Stimulated activated CD8-positive, alpha-beta memory T cell treated with anti-CD3 and anti-CD28 coated beads, Interleukin-15, amount 100 ng/mL, for 1 hour (primary cell): ENCODE data around the gene NFKBIE.

ENCODE experiments used
- DNase-seq: peaks from one replicate; pipeline ENCODE4 v3.0.0-alpha.2; 2020; ENCODE audit warnings: low read depth

Gene NFKBIE

GRCh38 chr6:44272999-44273566 is 7.7 kb upstream of the NFKBIE start:
- no peak for DNase-seq

- DNase-seq: no peak
These were observed 7.2 kb upstream of the NFKBIE start for GRCh38 chr6:44272529-44272928.

DNA sequence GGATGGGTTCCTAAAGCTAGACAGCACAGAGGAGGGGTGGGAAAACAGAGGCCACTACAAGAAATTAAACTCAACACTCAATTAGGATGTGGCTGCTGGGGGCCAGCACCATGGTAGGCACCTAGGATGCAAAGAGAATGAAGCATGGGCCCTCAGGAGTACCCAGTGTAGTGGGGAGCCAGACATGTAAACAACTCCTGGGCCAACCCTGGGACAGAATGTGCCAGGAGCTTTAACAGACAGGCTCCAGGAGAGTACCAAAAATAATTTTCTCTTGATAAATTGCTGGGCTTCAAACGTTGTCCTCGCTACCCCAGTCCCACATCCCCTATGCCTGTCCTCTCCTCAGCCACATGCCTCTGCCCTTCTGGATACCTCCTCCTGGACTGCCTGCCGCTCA is 6.6 kb upstream of the NFKBIE start:
- DNase-seq: no peak

DNA sequence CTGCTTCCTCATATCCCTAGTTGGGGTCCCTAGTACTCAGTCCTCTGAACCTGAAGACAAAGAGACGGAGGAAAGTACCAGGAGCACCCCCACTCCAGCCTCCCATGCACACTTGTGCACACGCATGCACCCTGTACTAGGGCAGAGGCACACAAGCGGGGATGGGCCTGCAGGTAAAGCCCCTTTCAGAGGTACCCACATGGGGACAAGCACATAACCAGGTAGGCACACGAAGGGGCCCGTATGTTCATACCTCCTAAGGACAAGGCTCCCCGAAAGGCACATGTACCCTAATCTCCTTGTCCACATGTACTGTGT is 6.0 kb upstream of the NFKBIE start:
- DNase-seq: no peak

- DNase-seq: no peak
These were observed 5.4 kb upstream of the NFKBIE start for GRCh38 chr6:44270526-44271405.

DNA sequence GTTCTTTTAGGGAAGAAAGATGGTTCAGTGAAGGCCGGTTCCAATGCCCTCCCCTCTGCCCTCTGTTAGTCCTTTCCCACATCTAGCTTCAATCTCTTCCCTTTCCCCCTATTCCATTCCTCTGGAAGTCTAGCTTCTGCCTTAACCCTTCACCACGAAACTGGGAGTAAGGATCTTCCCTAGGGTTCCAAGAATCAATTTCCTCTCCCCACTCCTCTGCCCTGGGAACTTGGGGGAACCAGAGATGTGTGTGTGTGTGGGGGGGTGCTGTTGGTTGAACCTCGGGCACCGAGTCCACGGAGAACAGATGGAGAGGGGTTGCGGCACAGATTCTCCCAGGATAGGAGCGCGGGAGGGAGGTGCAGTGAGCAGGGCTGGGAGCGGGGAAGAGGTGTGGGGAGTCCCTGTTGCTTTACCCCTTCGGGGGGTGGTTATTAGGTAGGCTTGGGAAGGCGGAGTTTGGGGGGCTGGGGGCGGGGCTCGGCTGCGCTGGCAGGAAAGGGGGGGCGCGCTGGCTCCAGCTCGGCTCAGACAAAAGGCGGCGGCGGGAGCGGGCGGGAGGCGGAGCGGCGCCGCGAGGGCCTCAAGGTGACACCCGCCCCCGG is 4.7 kb upstream of the NFKBIE start, which contains the start of gene TMEM151B:
TSS of gene TMEM151B (plus strand) at position 530 of the 605 bp plus-strand sequence. CDS start 293 bp downstream, outside the sequence.
- DNase-seq: no peak

- no peak for DNase-seq
These were observed 4.0 kb upstream of the NFKBIE start for GRCh38 chr6:44269178-44269920.

- peak; percentile 45 for DNase-seq
These were observed 2.8 kb upstream of the NFKBIE start for GRCh38 chr6:44268095-44268628.

DNA sequence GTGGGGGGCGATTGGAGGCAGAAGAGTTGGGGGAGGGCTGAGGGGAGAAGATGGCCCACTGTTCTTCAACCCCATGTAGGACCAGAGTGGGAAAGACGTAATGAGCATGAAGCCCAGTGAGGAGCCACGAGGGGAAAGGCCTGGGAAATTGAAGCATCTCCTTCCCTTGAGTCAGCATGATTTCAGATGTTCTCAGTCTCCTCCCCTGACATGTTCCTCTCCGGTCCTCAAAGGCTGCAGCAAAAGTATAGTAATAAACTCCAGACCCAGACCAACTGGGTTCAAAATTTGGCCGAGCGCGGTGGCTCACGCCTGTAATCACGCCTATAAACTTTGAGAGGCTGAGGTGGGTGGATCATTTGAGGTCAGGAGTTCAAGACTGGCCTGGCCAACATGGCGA is 1.9 kb upstream of the NFKBIE start:
- DNase-seq: no peak

DNA sequence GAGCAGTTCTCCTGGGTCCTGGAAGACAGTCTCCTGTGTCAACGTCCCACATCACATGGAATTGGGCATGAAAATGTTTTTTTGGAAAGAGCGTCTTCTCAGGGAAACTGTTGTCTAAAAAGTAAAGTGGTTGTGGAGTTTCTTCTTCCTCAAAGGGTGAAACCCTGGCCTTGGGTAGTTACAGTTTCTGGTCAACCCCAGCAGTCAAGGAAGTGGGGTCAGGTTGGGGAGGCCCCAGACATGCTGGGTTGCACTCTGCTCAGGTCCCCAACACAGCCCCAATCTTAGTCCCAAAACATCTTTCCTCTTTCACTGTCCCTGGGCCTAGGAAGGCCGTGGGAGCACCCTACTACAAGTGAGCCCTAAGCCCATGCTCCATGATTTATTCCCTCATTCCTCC is 996 bp upstream of the NFKBIE start:
- DNase-seq: no peak

GRCh38 chr6:44265722-44266233 is 427 bp upstream of the NFKBIE start:
- DNase-seq: no peak

DNA sequence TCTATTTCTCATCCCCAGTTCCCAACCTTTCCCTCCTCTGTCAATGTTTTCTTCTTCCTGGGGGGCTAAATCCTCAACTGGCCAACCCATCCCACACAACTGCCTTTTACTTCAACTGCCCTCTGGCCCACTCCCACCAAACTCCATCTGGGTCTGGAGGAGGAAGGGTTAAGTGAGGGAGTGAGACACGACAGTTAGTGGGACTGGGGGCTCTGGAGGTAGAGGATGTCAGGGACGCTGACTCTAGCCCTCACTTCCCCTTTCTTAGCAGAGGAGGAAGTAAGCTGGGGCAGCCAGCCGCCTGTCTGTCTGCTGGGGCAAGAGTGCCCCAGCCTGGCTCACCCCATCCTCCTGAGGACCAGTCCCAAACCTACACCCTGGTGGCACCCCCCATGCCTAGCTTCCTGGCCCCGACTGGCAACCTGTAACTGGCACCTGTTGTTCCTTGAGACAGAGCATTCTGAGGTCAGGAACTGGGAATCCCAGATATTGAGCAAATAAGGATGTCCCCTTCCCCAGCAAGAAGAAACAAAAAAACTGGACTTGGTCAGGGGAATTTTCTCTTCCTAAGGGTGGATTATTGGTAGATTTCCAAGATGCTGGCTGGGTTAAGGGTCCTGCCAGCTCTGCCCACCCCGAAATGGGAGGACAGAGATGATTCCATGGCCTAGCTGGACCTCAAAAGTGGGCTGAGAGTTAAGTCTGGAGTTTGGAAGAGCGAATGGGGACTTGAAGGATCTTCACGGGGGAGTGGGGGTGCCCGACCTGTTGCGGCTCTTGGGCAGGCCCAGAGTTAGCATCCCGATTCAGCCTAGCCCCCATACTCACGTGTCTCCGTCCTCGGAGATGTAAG is 971 bp downstream of the NFKBIE start:
- DNase-seq: no peak

DNA sequence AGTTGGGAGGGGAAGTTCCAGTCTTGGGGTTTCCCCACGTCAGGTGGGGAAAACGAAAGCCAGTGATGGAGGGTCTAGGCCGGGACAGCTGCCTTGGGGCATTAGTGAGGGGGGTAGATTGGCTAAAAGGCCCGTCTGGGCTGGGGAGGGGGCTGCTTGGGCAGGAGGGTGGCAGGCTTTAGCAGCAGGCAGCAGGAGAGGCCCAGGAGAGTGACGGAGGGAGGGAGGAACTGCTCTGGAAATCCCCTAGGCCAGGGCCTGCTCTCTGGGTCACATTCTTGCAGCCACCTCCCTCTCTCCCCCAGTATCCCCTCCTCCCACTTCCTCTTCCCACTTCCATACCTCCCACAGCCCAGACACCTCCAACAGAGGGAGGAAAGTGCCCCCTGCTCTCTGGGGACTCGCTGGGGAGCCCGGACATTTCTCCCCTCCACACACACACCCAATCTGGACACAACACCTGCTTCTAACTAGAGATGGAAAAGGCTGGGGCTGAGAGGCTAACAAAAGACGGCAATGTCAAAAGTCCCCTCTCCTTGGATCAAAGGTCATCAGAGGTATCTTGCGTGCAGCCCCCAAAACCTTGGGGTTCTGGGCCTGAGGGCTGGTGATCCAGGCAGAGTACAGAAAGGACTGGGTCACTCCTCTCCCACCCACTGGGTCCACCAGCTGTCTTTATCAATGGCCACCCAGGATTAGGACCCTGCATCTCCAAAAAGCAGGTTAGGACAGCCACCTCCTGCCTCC is 1.8 kb downstream of the NFKBIE start:
- no peak for DNase-seq

DNA sequence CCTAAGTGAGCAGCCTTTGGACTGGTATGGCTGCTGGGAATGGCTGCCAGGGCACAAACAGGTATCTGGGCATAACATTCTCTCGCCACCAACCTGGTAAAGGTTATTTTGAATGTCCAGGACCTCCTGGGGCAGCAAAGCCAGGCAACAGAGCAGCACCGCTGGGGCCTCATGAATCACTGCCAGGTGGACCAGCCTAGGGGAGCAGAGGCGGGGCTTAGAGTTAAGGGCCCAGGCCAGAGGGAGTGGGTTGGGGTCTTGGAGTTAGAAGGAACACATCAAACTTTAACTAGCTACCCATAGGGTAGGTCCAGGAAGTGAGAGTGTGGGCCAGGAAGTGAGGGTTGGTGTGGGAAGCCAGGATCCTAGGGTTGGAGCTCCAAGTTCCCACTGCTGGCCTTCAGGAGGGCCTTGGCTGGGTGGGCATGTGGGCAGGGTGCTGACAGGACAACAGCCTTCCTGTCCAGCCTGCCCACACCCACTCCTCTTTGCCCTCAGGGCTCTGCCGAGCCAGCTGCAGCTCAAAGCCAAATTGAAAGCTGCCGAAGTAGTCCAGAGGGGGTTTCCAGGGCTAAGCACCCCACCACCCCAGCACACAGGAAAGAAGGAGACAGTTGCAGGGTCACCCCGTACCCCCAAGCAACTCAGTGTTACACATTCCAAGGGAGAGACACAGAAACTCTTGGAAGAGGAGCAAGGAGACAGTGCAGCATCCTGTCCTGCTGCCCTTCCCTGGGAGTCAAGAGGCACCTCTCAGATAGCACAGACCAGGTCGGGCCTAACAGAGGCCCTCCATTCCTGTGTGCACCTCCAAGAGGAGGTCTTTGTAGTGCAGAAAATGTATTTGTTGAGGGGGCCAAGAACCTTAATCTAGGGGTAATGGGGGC is 2.6 kb downstream of the NFKBIE start:
- no peak for DNase-seq

GRCh38 chr6:44261581-44261980 is 3.8 kb downstream of the NFKBIE start:
- no peak for DNase-seq

DNA sequence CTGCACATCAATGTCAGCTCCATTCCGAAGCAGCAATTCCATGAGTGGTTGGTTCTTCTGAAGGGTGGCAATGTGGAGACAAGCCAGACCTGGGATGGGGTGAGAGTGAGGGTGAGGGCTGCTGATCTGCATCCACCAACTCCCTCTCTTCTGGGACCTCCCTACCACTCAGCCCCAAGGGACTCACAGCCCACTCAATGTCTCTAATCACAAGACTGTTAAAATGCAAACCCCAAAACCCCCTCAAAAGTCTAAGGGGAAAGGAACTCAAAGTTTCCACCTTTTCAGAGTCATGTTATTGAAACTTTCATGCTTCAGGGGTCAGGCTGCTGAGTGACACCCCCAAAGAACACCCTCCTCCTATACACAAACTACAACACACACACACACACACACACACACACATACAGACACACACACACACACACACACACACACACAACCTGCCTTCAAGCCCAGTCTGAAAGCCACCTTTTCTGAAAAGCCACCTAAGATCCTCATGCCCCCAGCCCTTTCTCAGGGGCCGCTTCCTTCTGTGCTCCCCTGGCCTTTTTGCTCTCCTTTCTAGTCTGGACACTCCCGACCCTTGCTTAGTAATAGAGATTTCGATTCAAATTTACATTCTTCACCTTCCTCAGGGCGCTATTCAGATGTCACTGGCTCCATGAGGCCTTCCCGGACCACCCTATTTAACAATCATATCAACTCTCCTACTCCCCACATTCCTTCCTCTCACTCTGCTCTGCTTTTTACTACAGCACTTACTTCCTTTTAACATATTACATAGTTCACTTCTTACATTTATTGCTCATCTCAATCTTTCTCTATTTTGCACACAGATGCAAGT is 4.7 kb downstream of the NFKBIE start:
- DNase-seq: no peak

DNA sequence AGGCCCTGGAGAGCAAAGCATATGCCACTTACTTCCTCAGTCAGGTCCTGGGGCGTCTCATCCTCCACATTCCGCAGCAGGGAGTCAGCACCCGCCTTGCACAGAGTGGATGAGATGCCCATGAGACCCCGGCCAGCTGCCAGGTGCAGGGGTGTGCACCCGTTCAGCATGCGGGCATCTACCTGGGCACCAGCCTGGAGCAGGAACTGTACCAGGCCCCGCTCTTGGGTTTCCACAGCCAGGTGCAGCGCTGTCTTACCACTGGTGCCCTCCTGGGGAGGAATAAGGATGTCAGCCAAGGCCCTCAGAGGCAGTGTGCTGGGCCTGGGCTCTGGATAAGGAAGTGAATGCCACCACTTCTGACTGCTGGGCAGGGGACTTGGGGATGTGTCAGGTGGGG is 5.3 kb downstream of the NFKBIE start:
- DNase-seq: no peak

DNA sequence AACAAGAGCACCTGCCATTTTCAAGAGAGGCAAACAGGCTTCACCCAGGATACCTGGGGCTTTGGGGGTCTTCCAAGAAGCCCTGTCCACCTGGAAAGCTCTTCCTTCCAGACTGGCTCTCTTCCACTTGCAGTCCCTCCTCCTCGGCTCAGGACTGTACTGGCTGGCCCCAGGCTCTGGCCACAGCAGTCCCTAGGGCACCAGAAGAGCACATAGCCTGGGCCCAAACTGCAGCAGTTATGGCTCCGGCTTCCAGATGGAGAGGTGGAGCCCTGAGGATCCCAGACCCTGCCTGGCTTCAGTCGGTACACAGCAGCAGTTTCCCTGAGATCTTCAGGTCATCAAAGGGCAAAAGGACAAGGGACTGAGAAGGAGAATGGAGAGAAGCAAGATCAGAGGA is 6.4 kb downstream of the NFKBIE start:
- no peak for DNase-seq
